ENCODE measurements around the gene FGA.

DNA sequence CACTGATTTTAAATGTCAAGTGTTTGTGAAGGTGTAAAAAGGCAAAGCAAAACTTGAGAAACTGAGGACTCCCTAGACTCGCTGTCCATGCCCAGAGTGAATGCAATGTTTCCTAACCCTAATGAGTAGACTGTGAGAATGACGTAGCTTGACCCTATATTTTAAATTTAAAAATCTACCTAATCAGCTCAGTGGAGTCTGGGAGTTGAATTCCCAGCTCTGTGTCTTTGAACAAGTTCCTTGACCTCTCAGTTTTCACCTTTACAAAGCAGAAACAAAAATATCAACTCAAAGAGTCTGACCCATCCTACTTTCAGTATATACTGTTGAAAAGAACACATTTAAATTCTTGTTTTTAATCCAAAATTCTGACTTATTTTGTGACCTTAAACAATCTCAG, 2.3 kb downstream of the FGA start:
- TF ChIP-seq, protein P1, sequence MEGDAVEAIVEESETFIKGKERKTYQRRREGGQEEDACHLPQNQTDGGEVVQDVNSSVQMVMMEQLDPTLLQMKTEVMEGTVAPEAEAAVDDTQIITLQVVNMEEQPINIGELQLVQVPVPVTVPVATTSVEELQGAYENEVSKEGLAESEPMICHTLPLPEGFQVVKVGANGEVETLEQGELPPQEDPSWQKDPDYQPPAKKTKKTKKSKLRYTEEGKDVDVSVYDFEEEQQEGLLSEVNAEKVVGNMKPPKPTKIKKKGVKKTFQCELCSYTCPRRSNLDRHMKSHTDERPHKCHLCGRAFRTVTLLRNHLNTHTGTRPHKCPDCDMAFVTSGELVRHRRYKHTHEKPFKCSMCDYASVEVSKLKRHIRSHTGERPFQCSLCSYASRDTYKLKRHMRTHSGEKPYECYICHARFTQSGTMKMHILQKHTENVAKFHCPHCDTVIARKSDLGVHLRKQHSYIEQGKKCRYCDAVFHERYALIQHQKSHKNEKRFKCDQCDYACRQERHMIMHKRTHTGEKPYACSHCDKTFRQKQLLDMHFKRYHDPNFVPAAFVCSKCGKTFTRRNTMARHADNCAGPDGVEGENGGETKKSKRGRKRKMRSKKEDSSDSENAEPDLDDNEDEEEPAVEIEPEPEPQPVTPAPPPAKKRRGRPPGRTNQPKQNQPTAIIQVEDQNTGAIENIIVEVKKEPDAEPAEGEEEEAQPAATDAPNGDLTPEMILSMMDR (IDR thresholded peaks at IDR 0.05), result no peak
- no peak for TF ChIP-seq ZFX (IDR thresholded peaks at IDR 0.05; ENCODE audit: borderline replicate concordance)

All from 22Rv1 (cell line).